LNCAP (cell line): ENCODE data around the gene MIPOL1.

Experiments used
- CTCF ChIP-seq: fragments of 450-650 bp; IDR thresholded peaks from 2 replicates; pipeline ENCODE4 v1.5.1; 2017; ENCODE audit warnings: mild to moderate bottlenecking

The MIPOL1 gene

DNA sequence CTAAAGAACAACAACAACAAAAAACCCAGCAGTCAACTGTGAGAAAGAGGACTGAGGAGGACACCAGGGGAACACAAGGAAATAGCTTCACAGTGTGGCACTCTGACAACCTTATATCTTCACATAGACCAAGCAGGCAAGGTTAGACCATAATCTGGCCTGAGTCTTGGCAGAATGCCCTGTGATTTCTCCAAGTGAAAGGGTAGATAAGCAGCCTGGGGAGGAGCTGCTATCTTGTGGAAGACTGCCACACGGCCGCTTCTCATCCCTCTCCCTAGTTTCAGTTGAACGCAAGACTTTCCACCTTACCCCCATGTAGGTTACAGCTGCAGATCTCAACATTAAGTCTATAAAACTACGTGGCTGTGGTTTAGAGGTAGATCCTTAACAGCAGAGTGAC is 29.0 kb upstream of the MIPOL1 start:
- TF ChIP-seq CTCF: no peak

GRCh38 chr14:37170237-37170636 is 27.5 kb upstream of the MIPOL1 start:
- no peak for TF ChIP-seq CTCF

DNA sequence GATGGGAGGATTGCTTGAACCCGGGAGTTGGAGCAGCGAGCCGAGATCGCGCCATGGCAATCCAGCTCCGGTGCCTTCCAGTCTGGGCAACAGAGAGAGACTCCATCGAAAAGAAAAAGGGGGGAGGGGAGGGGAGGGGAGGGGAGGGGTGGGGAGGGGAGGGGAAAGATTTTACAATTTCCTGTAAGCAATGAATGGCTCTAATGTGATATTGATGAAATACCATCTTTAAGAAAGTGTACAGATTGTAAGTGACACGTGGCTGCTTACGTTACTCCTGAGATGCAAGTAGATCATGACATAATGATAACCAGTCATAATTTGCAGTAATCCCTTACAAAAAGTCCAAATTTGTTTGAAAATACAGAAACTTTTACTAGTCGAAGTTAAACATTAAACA is 26.7 kb upstream of the MIPOL1 start:
- TF ChIP-seq CTCF: no peak

GRCh38 chr14:37171678-37172023 is 26.1 kb upstream of the MIPOL1 start:
- no peak for TF ChIP-seq CTCF

GRCh38 chr14:37172024-37172869 is 25.5 kb upstream of the MIPOL1 start, which contains the start of gene SLC25A21:
Gene SLC25A21 (minus strand): TSS chr14:37172606.
- no peak; the same call in 1 of the 2 replicates for TF ChIP-seq CTCF

DNA sequence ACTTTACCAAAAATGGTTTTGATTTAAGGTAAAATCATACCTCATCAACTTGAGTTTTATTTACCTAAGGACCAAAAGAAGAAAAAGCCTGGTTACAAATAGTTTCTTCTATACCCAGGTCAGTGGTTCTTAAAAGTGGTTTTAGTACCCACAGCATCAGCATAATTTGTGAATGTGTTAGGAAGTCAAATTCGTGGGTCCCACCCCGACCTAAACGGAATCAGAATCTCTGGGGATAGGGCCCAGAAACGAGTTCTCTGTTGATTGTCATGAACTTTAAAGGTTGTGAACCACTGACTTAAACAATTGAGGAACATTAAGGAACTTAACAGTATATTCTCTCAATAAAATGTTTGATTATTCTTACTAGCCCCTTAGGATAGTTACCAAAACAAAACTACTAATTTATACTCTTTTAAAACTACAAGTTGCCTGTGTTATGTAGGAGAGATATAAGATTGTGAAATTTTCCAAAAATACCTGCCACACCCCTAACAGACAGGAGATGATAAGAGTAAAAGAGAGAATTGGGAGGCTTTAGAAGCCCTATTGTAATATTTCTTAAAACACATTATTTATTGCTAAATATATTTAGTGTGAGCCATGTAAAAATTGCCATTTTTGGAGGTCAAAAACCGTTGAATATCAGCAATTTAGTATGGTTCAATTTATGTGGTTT is 24.7 kb upstream of the MIPOL1 start:
- TF ChIP-seq CTCF: no peak

DNA sequence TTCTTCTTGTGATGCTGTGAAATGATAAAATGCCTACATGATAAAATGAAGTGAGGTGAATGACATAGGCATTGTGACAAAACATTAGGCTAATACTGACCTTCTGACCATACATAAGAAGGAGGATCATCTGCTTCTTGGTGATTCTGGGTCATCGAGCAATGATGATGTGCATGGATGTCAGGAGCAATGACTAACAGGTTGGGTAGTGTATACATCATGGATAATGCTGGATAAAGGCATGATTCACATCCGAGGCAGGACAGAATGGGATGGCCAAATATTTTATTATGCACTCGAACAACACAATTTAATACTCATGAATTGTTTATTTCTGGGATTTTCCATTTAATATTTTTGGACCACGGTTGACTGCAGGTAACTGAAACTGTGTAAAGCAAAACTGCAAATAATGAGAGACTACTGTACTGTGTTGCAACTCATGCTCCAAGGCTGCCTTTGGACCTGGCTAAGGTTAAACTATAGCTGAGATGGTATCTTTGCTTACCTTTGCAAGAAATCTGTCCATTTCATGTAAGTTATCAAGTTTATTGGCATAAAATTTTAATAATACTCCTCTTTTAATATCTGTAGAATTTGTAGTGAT is 17.7 kb upstream of the MIPOL1 start:
- no peak for TF ChIP-seq CTCF
